Umbilical cord (tissue), 2 donors: ENCODE results near the gene TP53I11. TPM values are rescaled to one million over a fixed set of nuclear protein-coding genes. Genes with fewer than 3 reads are reported as not detected.

Source experiments
- DNase-seq: peaks from one replicate; pipeline ENCODE4 v3.0.0-alpha.2; 2015; ENCODE audit warnings: low spot score
- total RNA-seq: library from RNA; depleted of rRNA; stranded (reverse); fragments of >200 nt; gene quantifications from one replicate; pipeline ENCODE4 v1.2.3, GENCODE V29; 2014; ENCODE audit warnings: low replicate concordance; ENCODE audit not compliant: insufficient read depth

The TP53I11 gene
- total RNA-seq, 1 donor from 2014 or later, result 16.4 TPM

DNA sequence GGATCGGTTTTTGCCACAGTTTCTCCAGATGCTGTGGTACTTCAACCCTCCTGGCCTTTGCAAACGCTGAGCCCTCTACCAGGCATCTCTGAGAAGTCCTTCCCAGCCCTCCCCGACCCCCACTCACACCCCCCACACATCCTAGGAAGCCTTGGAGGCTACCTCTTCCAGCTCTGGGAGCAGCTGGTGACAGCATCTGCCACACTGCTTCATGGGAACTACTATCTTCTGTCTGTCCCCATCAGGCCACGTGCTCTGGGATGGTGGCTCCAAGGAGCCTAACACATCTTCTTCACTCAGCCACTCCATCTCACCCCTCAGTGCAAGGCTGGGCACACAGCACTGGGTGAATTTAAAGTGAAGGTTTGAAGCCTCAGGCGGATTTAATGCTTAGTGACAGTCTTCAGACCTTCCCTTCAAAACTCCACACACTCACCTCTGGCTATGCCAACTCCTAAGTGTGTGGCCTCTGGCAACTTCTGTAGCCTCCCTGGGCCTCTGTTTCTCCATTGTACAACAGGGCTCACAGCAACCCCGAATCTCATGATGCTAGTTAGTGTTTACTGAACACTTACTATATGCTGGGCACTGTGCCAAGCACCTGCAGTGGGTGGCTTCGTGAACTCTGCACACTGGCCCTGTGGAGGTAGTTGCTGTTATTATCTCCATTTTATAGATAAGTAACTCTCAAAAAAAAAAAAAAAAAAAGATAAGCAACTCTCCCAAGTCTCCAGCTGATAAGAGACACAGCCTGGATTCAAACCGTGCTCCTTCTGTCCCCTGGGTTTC is 7.3 kb upstream of the TP53I11 start:
- no peak for DNase-seq

- DNase-seq, result no peak
Measured at GRCh38 chr11:44957040-44957515, 6.4 kb upstream of the TP53I11 start.

DNA sequence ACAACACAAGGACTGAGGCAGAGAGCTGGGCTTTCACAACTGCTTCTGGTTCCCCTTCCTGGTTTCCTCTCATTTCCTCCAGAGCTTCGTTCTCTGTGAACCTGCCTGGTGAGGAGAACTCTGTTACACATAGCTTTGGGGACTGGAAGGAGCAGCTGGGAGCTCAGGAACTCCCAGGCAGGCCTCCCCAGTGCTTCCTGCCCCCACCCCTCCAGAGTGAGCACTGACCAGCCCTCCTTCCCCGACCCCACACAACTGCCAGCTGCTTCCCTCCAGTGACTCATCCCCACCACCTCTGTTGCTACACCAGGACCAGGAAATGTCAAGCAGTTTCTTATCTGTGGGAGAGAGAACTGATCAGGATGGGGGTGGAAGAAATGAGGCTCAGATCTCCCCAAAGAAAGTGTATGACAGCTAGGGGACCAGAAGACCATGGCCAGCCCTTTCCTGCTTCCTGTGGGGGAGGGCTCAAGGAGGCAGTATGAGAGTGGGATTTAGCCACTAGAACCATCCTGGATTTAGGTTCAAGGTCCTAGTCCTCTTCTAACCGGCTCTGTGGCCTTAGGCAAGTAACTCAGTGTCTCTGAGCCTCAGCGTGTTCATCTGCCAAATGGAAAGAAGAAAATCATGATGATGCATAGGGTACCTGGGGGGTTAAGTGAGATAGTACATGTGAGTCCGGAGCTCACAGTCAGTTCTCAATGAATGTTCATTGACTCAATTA is 4.5 kb upstream of the TP53I11 start:
- peak; percentile 79 for DNase-seq

DNA sequence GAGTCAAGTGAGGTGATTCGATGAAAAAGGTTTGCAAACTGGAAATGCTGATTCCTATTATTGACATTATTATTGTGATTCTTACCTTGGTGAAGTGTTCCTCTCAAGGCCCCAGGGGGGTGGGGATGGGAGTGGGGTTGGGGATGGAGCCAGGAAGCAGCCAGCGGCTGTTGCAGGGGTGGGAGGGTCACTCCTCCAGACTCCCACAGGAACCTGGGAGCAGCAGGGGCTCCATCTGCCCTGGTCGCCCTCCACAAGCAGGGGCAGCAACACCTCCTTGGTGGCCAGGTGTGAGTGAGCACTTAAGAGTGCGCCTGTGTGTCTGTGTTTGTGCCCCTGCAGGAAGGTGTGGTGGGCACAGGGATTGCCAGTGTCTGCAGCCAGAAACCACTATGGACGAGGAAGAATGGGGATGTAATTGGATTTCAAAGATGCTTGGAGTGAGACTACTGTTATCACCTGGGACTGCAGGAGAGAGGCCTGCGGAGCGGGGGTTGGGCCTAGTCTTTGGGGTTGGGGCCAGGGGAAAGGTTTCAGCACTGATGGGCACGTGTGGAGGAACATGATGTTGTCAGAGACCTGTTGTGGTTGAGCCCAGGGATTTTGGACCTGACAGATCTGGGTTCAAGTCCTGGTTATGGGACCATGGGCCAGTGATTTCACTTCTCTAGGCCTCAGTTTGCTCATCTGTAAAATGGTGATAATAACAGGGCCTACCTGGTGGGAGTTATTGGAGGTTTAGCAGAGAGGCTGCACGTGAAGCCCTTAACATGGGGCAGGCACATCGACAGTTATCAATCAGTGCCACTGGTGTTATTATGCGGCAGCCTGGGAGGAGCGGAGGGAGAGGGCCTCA is 3.6 kb upstream of the TP53I11 start:
- no peak for DNase-seq

DNA sequence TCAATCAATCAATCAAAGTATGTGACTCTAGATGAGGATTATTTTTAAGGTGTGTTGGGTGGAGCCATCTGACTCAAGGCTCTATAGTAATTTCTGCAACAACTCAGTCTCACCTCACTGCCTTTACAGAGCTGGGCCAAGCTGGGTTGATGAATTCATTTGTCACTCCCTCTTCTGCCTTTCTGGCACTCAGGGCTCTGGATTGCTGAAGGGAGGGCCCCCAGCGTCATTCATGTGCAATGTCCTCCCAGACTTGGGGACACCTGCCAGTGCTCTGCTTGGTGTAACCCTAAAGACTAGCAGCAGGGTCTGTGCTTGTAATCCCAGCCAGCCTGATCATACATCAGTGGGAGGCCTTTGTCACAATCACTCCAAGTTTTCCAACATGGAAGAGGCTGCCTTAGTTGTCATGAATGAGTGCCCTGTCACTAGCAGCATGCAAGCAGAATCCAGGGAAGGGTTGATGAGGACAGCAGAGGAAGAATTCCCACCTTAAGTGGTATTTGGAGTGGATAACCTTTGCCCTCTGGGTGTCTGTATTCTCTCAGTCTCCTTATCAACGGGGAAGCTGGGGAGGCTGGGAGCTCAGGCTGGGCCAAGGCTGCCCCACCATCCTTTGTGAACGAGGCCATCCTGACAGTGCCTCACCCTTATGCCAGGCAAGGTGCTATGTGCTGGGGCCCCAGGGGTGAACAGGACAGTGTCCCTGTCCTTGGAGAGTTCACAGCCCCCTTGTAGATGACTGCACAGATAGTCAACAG is 2.0 kb upstream of the TP53I11 start:
- DNase-seq, result no peak

GRCh38 chr11:44952082-44952481 is 1.4 kb upstream of the TP53I11 start:
- no peak for DNase-seq

- DNase-seq, result no peak
Measured at GRCh38 chr11:44950031-44950624, 555 bp downstream of the TP53I11 start.

- no peak for DNase-seq
Measured at GRCh38 chr11:44949160-44950030, 1.3 kb downstream of the TP53I11 start.

- no peak for DNase-seq
Measured at GRCh38 chr11:44948155-44948554, 2.5 kb downstream of the TP53I11 start.

DNA sequence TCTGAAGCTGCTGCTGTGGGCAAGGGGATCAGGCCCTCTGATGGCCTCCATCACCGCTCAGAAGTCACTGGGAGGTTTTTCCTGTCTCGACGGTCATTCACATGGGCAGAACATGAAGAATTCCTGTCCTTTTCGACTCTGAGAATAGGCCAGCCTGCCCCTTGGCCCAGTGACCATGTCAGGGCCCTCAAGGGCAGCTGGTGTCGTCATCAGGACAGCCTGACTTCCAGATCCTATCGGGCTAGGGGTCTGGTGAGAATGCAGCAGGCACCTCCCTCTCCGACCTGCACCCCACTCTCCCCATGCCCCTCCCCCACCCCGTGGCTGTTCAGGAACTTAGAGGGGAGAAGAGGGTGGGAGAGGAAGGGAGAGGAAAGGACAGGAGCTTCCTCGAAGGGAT is 3.6 kb downstream of the TP53I11 start:
- DNase-seq, result no peak

- DNase-seq, result no peak
Measured at GRCh38 chr11:44946263-44946662, 4.4 kb downstream of the TP53I11 start.

GRCh38 chr11:44945666-44946065 is 5.0 kb downstream of the TP53I11 start:
- DNase-seq, result no peak

DNA sequence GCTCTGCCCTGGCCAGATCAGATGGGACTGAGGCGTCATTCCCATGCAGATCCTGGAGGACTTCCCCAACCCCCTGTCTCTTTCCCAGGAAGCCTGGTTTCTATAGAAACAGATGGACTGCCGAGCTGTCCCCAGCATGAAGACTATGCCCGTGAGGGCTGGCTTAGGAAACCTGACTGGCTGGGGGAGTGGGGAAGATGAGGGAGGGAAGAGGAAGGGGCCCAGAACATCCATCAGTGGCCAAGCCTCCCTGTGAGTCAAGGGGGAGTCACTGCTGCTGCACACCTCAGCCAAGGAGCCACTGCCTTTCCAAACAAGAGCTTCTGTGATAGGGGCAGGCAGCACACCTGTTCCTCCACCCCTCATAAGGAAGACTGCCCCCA is 5.8 kb downstream of the TP53I11 start:
- no peak for DNase-seq

- no peak for DNase-seq
Measured at GRCh38 chr11:44944181-44944852, 6.4 kb downstream of the TP53I11 start.

GRCh38 chr11:44943696-44944095 is 7.0 kb downstream of the TP53I11 start:
- DNase-seq, result no peak

DNA sequence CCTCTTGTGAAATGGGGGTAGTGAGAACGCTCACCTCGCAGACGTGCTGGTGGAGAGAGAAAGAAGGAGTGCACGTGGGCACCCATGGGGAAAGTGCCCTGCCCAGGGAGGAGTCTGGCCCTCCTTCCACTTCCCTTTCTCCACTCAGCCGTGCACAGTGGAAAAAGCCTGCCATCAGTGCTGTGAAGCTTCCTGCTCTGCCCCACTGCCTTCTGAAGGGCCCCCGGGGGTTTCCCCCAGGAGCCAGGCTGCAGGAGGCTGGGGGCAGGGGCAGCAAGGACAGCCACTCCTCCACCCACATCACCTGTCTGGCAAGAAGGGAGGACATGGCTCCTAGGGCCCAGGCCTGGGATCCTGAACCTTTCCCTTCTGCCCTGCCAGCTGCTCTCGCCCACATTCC is 7.6 kb downstream of the TP53I11 start:
- DNase-seq, result peak; percentile 37

- no peak for DNase-seq
Measured at GRCh38 chr11:44942029-44942955, 8.4 kb downstream of the TP53I11 start.
